Keratinocyte (primary cell): ENCODE measurements around the gene LENG1. TPM values are rescaled to one million over a fixed set of nuclear protein-coding genes. Genes with fewer than 3 reads are reported as not detected.

Experiments used
- DNase-seq: peaks from one replicate; pipeline ENCODE4 v3.0.0-alpha.2; 2011; ENCODE audit warnings: low read depth, missing footprints, low spot score
- FAIRE-seq: peaks from 2 replicates; lab custom pipeline; 2011; peaks lifted over from hg19 to GRCh38; lab: Jason Lieb, UNC
- H2AFZ ChIP-seq: 2 replicates; pipeline ENCODE4 v1.6.0; 2012; ENCODE audit warnings: low read length, control low read depth, inconsistent platforms; ENCODE audit not compliant: control insufficient read depth
- H3K27ac ChIP-seq: 2 replicates; pipeline ENCODE4 v1.5.1; 2011; ENCODE audit warnings: low read length; ENCODE audit not compliant: control insufficient read depth, insufficient read depth
- H3K27me3 ChIP-seq: 3 replicates; pipeline ENCODE4 v1.6.0; 2011; ENCODE audit warnings: low read length; ENCODE audit not compliant: control insufficient read depth, insufficient read depth; ENCODE audit errors: extremely low read depth
- H3K36me3 ChIP-seq, 2 experiments: 2 replicates in 1 of 2; 3 replicates in 1 of 2; pipeline ENCODE4 v1.5.1; 2011; ENCODE audit warnings: low read length in 2 of 2, mild to moderate bottlenecking in 1 of 2; ENCODE audit not compliant: control insufficient read depth in 2 of 2, insufficient read depth in 2 of 2; ENCODE audit errors: extremely low read depth in 1 of 2
- H3K4me1 ChIP-seq: 3 replicates; pipeline ENCODE4 v1.5.1; 2011; ENCODE audit warnings: low read length; ENCODE audit not compliant: control insufficient read depth, insufficient read depth; ENCODE audit errors: extremely low read depth
- H3K4me2 ChIP-seq: 3 replicates; pipeline ENCODE4 v1.6.0; 2011; ENCODE audit warnings: low read depth, low read length; ENCODE audit not compliant: control insufficient read depth, insufficient read depth; ENCODE audit errors: extremely low read depth
- H3K4me3 ChIP-seq, 3 experiments: fragments of 200-600 bp in 1 of 3; sonication (generic) in 1 of 3; 2 replicates in 2 of 3; 3 replicates in 1 of 3; pipeline ENCODE4 v1.5.1; 2011 to 2016; ENCODE audit warnings: low read length in 3 of 3, mild to moderate bottlenecking in 3 of 3, control low read depth in 2 of 3, inconsistent platforms in 1 of 3, low read depth in 1 of 3, mixed read lengths in 1 of 3, mixed run types in 1 of 3, moderate library complexity in 1 of 3; ENCODE audit not compliant: control insufficient read depth in 2 of 3, insufficient read depth in 2 of 3; ENCODE audit errors: extremely low read depth in 1 of 3
- H3K79me2 ChIP-seq: 2 replicates; pipeline ENCODE4 v1.6.0; 2012; ENCODE audit warnings: low read length; ENCODE audit not compliant: control insufficient read depth, insufficient read depth
- H3K9ac ChIP-seq: 3 replicates; pipeline ENCODE4 v1.6.0; 2011; ENCODE audit warnings: low read length; ENCODE audit not compliant: control insufficient read depth, insufficient read depth; ENCODE audit errors: extremely low read depth
- H3K9me1 ChIP-seq: 3 replicates; pipeline ENCODE4 v1.6.0; 2011; ENCODE audit warnings: low read length; ENCODE audit not compliant: control insufficient read depth, insufficient read depth; ENCODE audit errors: extremely low read depth
- H3K9me3 ChIP-seq: 2 replicates; pipeline ENCODE4 v1.5.1; 2012; ENCODE audit warnings: low read depth, low read length; ENCODE audit not compliant: control insufficient read depth
- H4K20me1 ChIP-seq: 3 replicates; pipeline ENCODE4 v1.6.0; 2011; ENCODE audit warnings: low read length; ENCODE audit not compliant: control insufficient read depth, insufficient read depth; ENCODE audit errors: extremely low read depth
- CTCF ChIP-seq, 3 experiments: IDR thresholded peaks in 1 of 3; conservative IDR thresholded peaks in 1 of 3; optimal IDR thresholded peaks in 1 of 3; 2 replicates in 2 of 3; 3 replicates in 1 of 3; pipeline versions ENCODE3 to v1.5.1; 2011; ENCODE audit warnings: low read length in 3 of 3, mild to moderate bottlenecking in 3 of 3, moderate library complexity in 2 of 3, control low read depth in 1 of 3, inconsistent platforms in 1 of 3; ENCODE audit not compliant: insufficient read depth in 2 of 3; ENCODE audit errors: extremely low read depth in 1 of 3
- EZH2 ChIP-seq: IDR thresholded peaks from one replicate; pipeline ENCODE4 v1.6.1; 2012; ENCODE audit warnings: inconsistent platforms, mild to moderate bottlenecking, low read length, moderate library complexity
- dilution Hi-C: fragments of 300-500 bp; cut with MboI; formaldehyde crosslinking; loops from one replicate; pipeline ENCODE4 v1.7.0; 2020; ENCODE audit warnings: low sequenced_read_pairs; ENCODE audit not compliant: extremely low pct_ligation_motif_present
- polyA plus RNA-seq, 5 experiments: library from polyadenylated mRNA; depleted of rRNA in 3 of 5; stranded (reverse) in 3 of 5; stranded (forward) in 1 of 5; unstranded in 1 of 5; fragments of >200 nt; gene quantifications; 1 replicate in 1 of 5; 2 replicates in 3 of 5; 3 replicates in 1 of 5; pipeline versions ENCODE4 v1.2.1 to v1.2.3, GENCODE V29; 2011 to 2012; ENCODE audit warnings: missing spikeins in 2 of 5, low read depth in 1 of 5, low replicate concordance in 1 of 5

The LENG1 gene
- polyA plus RNA-seq, 1 donor (not counting 4 experiments of a cell fraction or from before 2014, with no cell fraction given) = 3.4 TPM

- no peak for DNase-seq
- Histone ChIP-seq H3K9ac (no peak overlapping the region), H4K20me1 (peaks cover 64% of the 10 kb centered on the region), H3K27ac (no peak overlapping the region), H3K4me1 (peaks cover 20% of the 10 kb centered on the region), H3K36me3 (peaks cover 41 to 57% of the 10 kb centered on the region in 2 experiments), H3K9me1 (peaks cover 2% of the 10 kb centered on the region), H3K4me3 (no peak overlapping the region), H2AFZ (no peak overlapping the region), H3K27me3 (no peaks in the 10 kb centered on the region), H3K9me3 (no peaks in the 10 kb centered on the region), H3K79me2 (peaks cover 52% of the 10 kb centered on the region), H3K4me2 (no peak overlapping the region)
- no peak for TF ChIP-seq EZH2
- no peak for TF ChIP-seq CTCF (optimal IDR thresholded peaks at IDR 0.05 in 1 of 3, IDR thresholded peaks at IDR 0.05 in 1 of 3, conservative IDR thresholded peaks at IDR 0.05 in 1 of 3; ENCODE audit: extremely low read depth in 1 of 3, insufficient read depth in 2 of 3, low read length in 3 of 3)
- dilution Hi-C loops = no loop called here
- no peak for FAIRE-seq
Observed at GRCh38 chr19:54206831-54207177, 47.3 kb upstream of the LENG1 start.

- DNase-seq (no peak), FAIRE-seq (no peak)
- Histone ChIP-seq H3K79me2 (peaks cover 57% of the 10 kb centered on the region), H3K9me3 (no peaks in the 10 kb centered on the region), H3K4me1 (peaks cover 22% of the 10 kb centered on the region), H3K27me3 (no peaks in the 10 kb centered on the region), H3K9me1 (peaks cover 2% of the 10 kb centered on the region), H4K20me1 (peaks cover 70% of the 10 kb centered on the region), H3K4me3 (no peak overlapping the region), H3K36me3 (peaks cover 45 to 62% of the 10 kb centered on the region in 2 experiments), H2AFZ (no peak overlapping the region), H3K27ac (no peak overlapping the region), H3K4me2 (no peak overlapping the region), H3K9ac (no peak overlapping the region)
- dilution Hi-C loops = no loop called here
- TF ChIP-seq EZH2 = no peak
- TF ChIP-seq CTCF (optimal IDR thresholded peaks at IDR 0.05 in 1 of 3, IDR thresholded peaks at IDR 0.05 in 1 of 3, conservative IDR thresholded peaks at IDR 0.05 in 1 of 3; ENCODE audit: extremely low read depth in 1 of 3, insufficient read depth in 2 of 3, low read length in 3 of 3) = no peak
Observed at GRCh38 chr19:54206030-54206830, 46.7 kb upstream of the LENG1 start.
